ENCODE data around the gene STAB2. TPM values are rescaled to one million over a fixed set of nuclear protein-coding genes. Genes with fewer than 3 reads are reported as not detected.

STAB2 gene
- total RNA-seq, 4 donors from 2014 or later = 0.15 to 0.16 TPM; not detected in 2

DNA sequence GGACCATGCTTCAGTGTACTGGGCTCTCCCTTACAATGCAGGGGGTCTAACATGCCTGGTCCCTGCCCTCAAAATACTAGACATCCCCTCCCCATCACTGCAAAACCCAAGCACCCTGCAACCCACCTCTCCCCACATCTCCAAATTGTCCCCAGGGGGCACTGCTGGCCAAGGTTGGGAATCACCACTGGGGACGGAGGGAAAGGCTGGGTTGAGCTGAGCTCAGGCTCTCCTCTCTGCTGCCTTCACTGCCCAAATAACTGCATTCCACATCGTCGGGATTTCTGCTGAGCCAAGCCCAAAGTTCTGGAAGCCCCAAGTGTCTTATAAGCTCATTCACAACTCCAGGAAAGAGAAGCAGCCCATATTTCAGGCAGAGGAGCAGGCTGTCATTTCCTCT is 184.4 kb downstream of the STAB2 start:
- no peak for DNase-seq (ENCODE audit: low spot score in 2 of 2)
- intact Hi-C loops (cut with DNase I; ENCODE audit: low total_unique reads) = no loop called here

DNA sequence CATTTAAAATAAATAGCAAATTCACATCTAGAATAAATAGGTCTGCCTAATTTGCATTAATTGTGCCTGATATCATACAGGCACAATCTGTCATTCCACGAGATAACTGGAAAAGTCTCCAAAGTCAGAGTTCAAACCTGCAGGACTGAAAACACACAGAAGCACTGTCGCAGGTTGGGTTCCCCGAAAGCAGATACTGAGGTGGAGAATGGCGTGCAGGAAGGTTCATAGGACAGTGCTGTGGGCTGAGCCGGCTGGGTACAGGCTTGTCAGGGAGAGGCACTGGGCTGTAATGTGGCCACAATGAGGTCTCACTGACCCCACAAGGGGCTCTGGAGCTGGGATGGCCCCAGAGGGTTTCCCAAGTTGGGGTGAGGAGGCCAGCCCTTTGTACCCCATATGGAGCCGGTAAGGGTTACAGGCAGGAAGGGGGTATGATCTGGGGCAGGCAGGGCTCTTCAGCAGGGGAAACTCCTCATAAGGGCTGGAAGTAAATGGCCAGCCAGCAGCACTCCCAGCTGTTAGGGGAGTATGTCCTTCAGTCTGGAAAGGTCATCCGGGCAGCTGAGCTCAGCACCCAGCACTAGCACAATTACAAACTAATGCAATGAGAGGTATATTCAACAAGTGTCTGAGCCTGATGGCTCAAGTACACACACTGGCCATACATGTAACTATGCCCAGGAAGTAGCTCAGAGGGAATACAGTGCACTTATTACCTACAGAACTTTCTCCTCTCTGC is 185.5 kb downstream of the STAB2 start:
- no peak for TF ChIP-seq CTCF (IDR thresholded peaks at IDR 0.05)
- no peak for TF ChIP-seq POLR2A (IDR thresholded peaks at IDR 0.05)
- H3K4me3 ChIP-seq (ENCODE audit: low read depth, poor library complexity, severe bottlenecking) = no peak overlapping the region
- 86 to 91% methylated on average over 7 of the region's 7 CpGs for WGBS, 2 donors
- intact Hi-C loops (cut with DNase I; ENCODE audit: low total_unique reads) = no loop called here
- no peak for DNase-seq (ENCODE audit: low spot score in 2 of 2)

More for the DNA sequence above, 184.4 kb downstream of the STAB2 start:
- H3K4me3 ChIP-seq (ENCODE audit: low read depth, poor library complexity, severe bottlenecking) = no peak overlapping the region
- TF ChIP-seq CTCF (IDR thresholded peaks at IDR 0.05) = no peak
- no peak for TF ChIP-seq POLR2A (IDR thresholded peaks at IDR 0.05)
- 49% methylated on average over 3 of the region's 3 CpGs for WGBS, 2 donors

- no peak for DNase-seq (ENCODE audit: low spot score in 2 of 2)
- H3K4me3 ChIP-seq (ENCODE audit: low read depth, poor library complexity, severe bottlenecking) = no peak overlapping the region
- WGBS, 2 donors = 66 to 84% methylated on average over 4 of the region's 4 CpGs
- no peak for TF ChIP-seq CTCF (IDR thresholded peaks at IDR 0.05)
- no peak for TF ChIP-seq POLR2A (IDR thresholded peaks at IDR 0.05)
- intact Hi-C loops (cut with DNase I; ENCODE audit: low total_unique reads) = no loop called here
These were observed 186.2 kb downstream of the STAB2 start for GRCh38 chr12:103773109-103773910.

GRCh38 chr12:103774977-103775560 is 188.0 kb downstream of the STAB2 start:
- intact Hi-C loops (cut with DNase I; ENCODE audit: low total_unique reads) = no loop called here
- DNase-seq (ENCODE audit: low spot score in 2 of 2) = peak in 1 of 2 donors; percentile 23
- no peak for TF ChIP-seq CTCF (IDR thresholded peaks at IDR 0.05)
- TF ChIP-seq POLR2A (IDR thresholded peaks at IDR 0.05) = no peak
- WGBS, 2 donors = 88 to 95% methylated on average over 10 of the region's 10 CpGs
- no peak overlapping the region for H3K4me3 ChIP-seq (ENCODE audit: low read depth, poor library complexity, severe bottlenecking)

- no peak for TF ChIP-seq CTCF (IDR thresholded peaks at IDR 0.05)
- TF ChIP-seq POLR2A (IDR thresholded peaks at IDR 0.05) = no peak
- 85 to 87% methylated on average over 6 of the region's 6 CpGs for WGBS, 2 donors
- intact Hi-C loops (cut with DNase I; ENCODE audit: low total_unique reads) = no loop called here
- no peak overlapping the region for H3K4me3 ChIP-seq (ENCODE audit: low read depth, poor library complexity, severe bottlenecking)
- no peak for DNase-seq (ENCODE audit: low spot score in 2 of 2)
These were observed 191.7 kb downstream of the STAB2 start for GRCh38 chr12:103778781-103779180.

All from lower leg skin (tissue), 4 donors.